ENCODE results near the gene RETSAT. TPM values are rescaled to one million over a fixed set of nuclear protein-coding genes. Genes with fewer than 3 reads are reported as not detected.

RETSAT gene
- total RNA-seq = 59.1 and 68.5 TPM in 2 replicates

DNA sequence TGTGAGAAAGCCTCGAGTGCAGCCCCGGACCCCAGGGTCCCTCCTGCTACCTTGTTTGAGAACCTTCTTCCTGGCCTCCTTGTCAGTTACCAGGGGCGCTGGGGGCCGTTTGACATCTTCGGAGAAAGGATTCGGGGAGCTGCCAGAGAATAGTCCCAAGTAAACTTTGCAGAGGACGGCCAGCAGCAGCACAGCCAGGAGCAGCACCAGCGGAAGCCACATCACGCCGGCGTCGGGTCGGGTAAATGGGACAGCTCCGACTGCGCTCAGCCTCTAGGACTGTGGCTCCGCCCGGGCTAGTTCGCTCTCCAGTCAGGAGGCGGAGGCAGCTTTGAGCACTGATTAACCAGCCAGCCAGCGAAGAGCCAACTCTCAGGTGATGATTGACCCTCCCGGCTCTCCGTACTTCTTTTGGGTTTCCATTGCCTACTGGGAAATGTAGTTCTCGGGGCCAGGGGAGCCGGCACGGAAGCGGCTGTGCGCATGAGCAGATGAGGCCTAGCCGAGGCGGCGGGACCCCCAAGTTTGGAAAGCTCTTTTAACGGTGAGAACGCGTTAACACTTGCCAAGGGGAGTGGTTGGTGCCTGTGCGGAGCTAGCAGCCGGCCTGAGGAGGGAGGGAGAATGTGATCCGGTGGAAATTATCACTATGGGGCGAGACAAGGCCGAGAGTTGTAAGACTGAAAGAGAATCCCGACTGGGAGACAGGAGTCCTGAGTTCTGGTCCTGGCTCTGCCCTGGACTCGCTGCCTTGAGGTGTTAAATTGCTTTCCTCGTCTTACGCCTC, at the start of gene RETSAT, which contains the start of gene ELMOD3:
Gene RETSAT, minus strand, starts transcription at position 243 of the 787 bp plus-strand sequence. Its CDS starts 21 bp downstream, at position 222.
Gene ELMOD3, plus strand, starts transcription at position 484 of the 787 bp plus-strand sequence. CDS start 2,430 bp downstream, outside the sequence.

DNA sequence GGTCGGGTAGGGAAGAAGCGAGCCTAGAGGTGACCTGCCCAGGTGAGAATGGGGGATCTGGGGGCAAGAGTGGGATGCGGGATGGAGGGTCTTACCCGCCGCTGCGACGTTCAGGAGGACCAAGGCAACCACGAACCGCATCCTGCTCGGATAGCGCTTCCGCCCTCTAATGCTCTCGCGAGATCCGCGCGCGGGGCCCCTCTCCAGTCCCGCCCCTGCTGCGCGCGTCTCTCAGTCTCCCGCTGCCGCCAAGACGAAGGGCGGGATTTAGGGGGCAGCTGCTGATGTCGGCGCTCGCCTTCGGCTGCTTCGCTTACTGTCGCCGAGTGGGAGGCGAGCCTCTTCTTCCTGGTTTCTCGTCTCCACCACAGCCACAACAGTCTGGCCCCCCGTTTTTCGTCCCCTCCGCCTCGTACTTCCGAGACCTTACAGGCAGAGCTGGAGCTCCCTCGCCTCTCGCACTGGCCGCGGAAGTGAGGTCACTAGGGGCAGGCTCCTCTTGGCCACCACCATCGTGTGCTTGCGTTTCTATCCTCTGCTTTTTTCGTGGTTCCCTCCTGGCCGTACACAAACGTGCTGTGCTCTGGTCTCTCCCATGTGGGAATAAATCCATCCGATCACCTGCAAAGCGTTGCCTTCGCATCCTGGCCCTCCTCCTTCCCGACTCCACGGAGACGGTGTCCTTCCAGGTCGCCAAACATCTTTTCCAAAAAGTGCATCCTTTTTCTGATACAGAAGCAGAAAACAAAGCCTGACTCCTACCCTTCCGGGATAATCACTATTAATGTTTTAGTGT, 26.3 kb downstream of the RETSAT start, which contains the start of gene TGOLN2:
Gene TGOLN2, minus strand, starts transcription at position 168 of the 796 bp plus-strand sequence. Its CDS starts 27 bp downstream, at position 141.

Other genes with a start within 250 kb of the RETSAT start
- gene TCF7L1, start 221.1 kb downstream of the RETSAT start, total RNA-seq = 4.3 and 5.2 TPM in 2 replicates
- gene TGOLN2, start 26.5 kb downstream of the RETSAT start, total RNA-seq = 61.5 and 71.8 TPM in 2 replicates
- gene ELMOD3, start 241 bp upstream of the RETSAT start, total RNA-seq = 8.1 and 8.2 TPM in 2 replicates
- 30.9 and 39.5 TPM in 2 replicates for gene CAPG, start 55.8 kb upstream of the RETSAT start, total RNA-seq
- 0.11 TPM in 1 of 2 replicates, not detected in the other for gene SH2D6, start 64.2 kb upstream of the RETSAT start, total RNA-seq
- 75.9 and 119 TPM in 2 replicates for gene MAT2A, start 184.6 kb upstream of the RETSAT start, total RNA-seq
- 30.2 and 33.7 TPM in 2 replicates for gene GGCX, start 207.0 kb upstream of the RETSAT start, total RNA-seq
- gene VAMP8, start 223.1 kb upstream of the RETSAT start, total RNA-seq = 1.7 and 8.8 TPM in 2 replicates
- gene VAMP5, start 229.9 kb upstream of the RETSAT start, total RNA-seq = 89.0 and 119 TPM in 2 replicates
- gene RNF181, start 241.2 kb upstream of the RETSAT start, total RNA-seq = 200 and 267 TPM in 2 replicates
- gene TMEM150A, start 248.2 kb upstream of the RETSAT start, total RNA-seq = 10.1 and 10.8 TPM in 2 replicates